Endothelial cell of umbilical vein (primary cell): ENCODE data around the gene ESPN. TPM values are rescaled to one million over a fixed set of nuclear protein-coding genes. Genes with fewer than 3 reads are reported as not detected.

Experiments
- BruUV-seq: library from RNA; stranded (reverse); fragments of 400-500 nt; replicated peaks from 2 replicates; lab custom pipeline; 2021; lab: Mats Ljungman, UMichigan
- CTCF ChIA-PET: fragments of 300-600, 350-600 bp; sonication (Branson Sonifier 250); formaldehyde crosslinking; loops from one replicate; lab custom pipeline; 2021; ENCODE audit warnings: antibody characterized with exemption, inconsistent platforms; lab: Charles Lee
- POLR2A ChIA-PET: fragments of 300-600, 350-600 bp; sonication (Branson Sonifier 250); formaldehyde crosslinking; loops from one replicate; lab custom pipeline; 2021; ENCODE audit warnings: antibody characterized with exemption, inconsistent platforms; lab: Charles Lee
- DNase-seq: peaks from one replicate; pipeline ENCODE4 v3.0.0-alpha.2; 2011; ENCODE audit warnings: low read depth, low spot score
- FAIRE-seq: peaks from 2 replicates; lab custom pipeline; 2011; peaks lifted over from hg19 to GRCh38; lab: Jason Lieb, UNC
- H2AFZ ChIP-seq: 2 replicates; pipeline ENCODE4 v1.6.0; 2012; ENCODE audit warnings: low read depth, low read length, control low read depth, inconsistent platforms
- H3K27ac ChIP-seq: 2 replicates; pipeline ENCODE4 v1.5.1; 2011; ENCODE audit warnings: low read depth, mild to moderate bottlenecking, control low read depth, low read length, moderate library complexity; ENCODE audit not compliant: insufficient read depth
- H3K27me3 ChIP-seq, 2 experiments: 2 replicates each; pipeline versions ENCODE4 v1.6.0 to v1.6.1; 2011; ENCODE audit warnings: low read length in 2 of 2, mixed read lengths in 1 of 2; ENCODE audit not compliant: control insufficient read depth in 2 of 2, insufficient read depth in 2 of 2
- H3K36me3 ChIP-seq, 2 experiments: 2 replicates in 1 of 2; 3 replicates in 1 of 2; pipeline ENCODE4 v1.5.1; 2011; ENCODE audit warnings: low read length in 2 of 2, mild to moderate bottlenecking in 1 of 2, moderate library complexity in 1 of 2; ENCODE audit not compliant: control insufficient read depth in 2 of 2, insufficient read depth in 2 of 2; ENCODE audit errors: extremely low read depth in 1 of 2
- H3K4me1 ChIP-seq: 3 replicates; pipeline ENCODE4 v1.5.1; 2011; ENCODE audit warnings: mild to moderate bottlenecking, low read length; ENCODE audit not compliant: control insufficient read depth, insufficient read depth; ENCODE audit errors: extremely low read depth
- H3K4me2 ChIP-seq: 2 replicates; pipeline ENCODE4 v1.6.1; 2011; ENCODE audit warnings: low read length, control low read depth, mixed read lengths; ENCODE audit not compliant: insufficient read depth
- H3K4me3 ChIP-seq, 3 experiments: fragments of 200-600 bp in 1 of 3; sonication (generic), shearing (Covaris generic) in 1 of 3; replicated peaks in 1 of 3; 2 replicates each; pipeline ENCODE4 v1.5.1; 2011 to 2016; ENCODE audit warnings: control low read depth in 3 of 3, low read length in 3 of 3, mild to moderate bottlenecking in 2 of 3, inconsistent platforms in 1 of 3, low read depth in 1 of 3, moderate library complexity in 1 of 3; ENCODE audit not compliant: insufficient read depth in 1 of 3
- H3K79me2 ChIP-seq: 2 replicates; pipeline ENCODE4 v1.6.0; 2012; ENCODE audit warnings: low read length, inconsistent platforms; ENCODE audit not compliant: control insufficient read depth, insufficient read depth
- H3K9ac ChIP-seq: replicated peaks from 2 replicates; pipeline ENCODE3; 2011; ENCODE audit warnings: low read length, control low read depth; ENCODE audit not compliant: insufficient read depth; ENCODE audit errors: extremely low read depth
- H3K9me1 ChIP-seq: replicated peaks from 3 replicates; pipeline ENCODE4 v1.6.0; 2011; ENCODE audit warnings: mild to moderate bottlenecking, low read length; ENCODE audit not compliant: control insufficient read depth, insufficient read depth; ENCODE audit errors: extremely low read depth
- H3K9me3 ChIP-seq: replicated peaks from 2 replicates; pipeline ENCODE4 v1.5.1; 2012; ENCODE audit warnings: low read length, inconsistent platforms; ENCODE audit not compliant: control insufficient read depth, insufficient read depth
- H4K20me1 ChIP-seq: replicated peaks from 2 replicates; pipeline ENCODE3; 2011; ENCODE audit warnings: mild to moderate bottlenecking, low read length; ENCODE audit not compliant: control insufficient read depth, insufficient read depth; ENCODE audit errors: extremely low read depth
- CTCF ChIP-seq, 2 donors: IDR thresholded peaks; 1 replicate in 1 of 2; 2 replicates in 1 of 2; pipeline ENCODE4 v1.5.1; 2011; ENCODE audit warnings: low read length in 2 of 2, mild to moderate bottlenecking in 2 of 2, moderate library complexity in 2 of 2, control low read depth in 1 of 2, inconsistent platforms in 1 of 2, low read depth in 1 of 2; ENCODE audit not compliant: insufficient read depth in 1 of 2; ENCODE audit errors: extremely low read depth in 1 of 2
- FOS ChIP-seq: IDR thresholded peaks from 2 replicates; pipeline ENCODE4 v1.6.1; 2011; ENCODE audit warnings: mild to moderate bottlenecking, low read length, moderate library complexity, borderline replicate concordance; ENCODE audit not compliant: insufficient read depth
- MAX ChIP-seq: IDR thresholded peaks from 2 replicates; pipeline ENCODE4 v1.6.1; 2011; ENCODE audit not compliant: insufficient read depth, insufficient read length
- POLR2A ChIP-seq: IDR thresholded peaks from 2 replicates; pipeline ENCODE4 v1.6.1; 2012; ENCODE audit warnings: low read depth, mild to moderate bottlenecking, control low read depth, low read length
- POLR2AphosphoS5 ChIP-seq: IDR thresholded peaks from 2 replicates; pipeline ENCODE4 v1.6.1; 2012; ENCODE audit warnings: low read depth, mild to moderate bottlenecking, control low read depth, low read length, moderate library complexity; ENCODE audit not compliant: insufficient read depth
- dilution Hi-C: fragments of 300-500 bp; cut with MboI; formaldehyde crosslinking; loops from one replicate; pipeline ENCODE4 v1.15.0; 2019; ENCODE audit warnings: low sequenced_read_pairs; ENCODE audit not compliant: extremely low pct_ligation_motif_present
- intact Hi-C: fragments of 100-400 bp; cut with micrococcal nuclease; formaldehyde crosslinking; loops from one replicate; pipeline ENCODE4 v1.10.0; 2022
- polyA plus RNA-seq, 4 experiments: library from polyadenylated mRNA; depleted of rRNA in 3 of 4; stranded (reverse) in 3 of 4; unstranded in 1 of 4; fragments of >200 nt; gene quantifications; 2 replicates each; pipeline versions ENCODE4 v1.2.1 to v1.2.3, GENCODE V29; 2011 to 2012; ENCODE audit warnings: missing spikeins in 1 of 4
- total RNA-seq: library from RNA; stranded (reverse); gene quantifications from 2 replicates; pipeline ENCODE4 v1.2.3, GENCODE V29; 2021

Gene ESPN
- total and polyA plus RNA-seq, 2 donors (not counting 3 experiments of a cell fraction or from before 2014, with no cell fraction given) = 0.54 to 0.71 TPM

- BruUV-seq = no TSS peak
Measured at GRCh38 chr1:6466023-6466422, 41.4 kb downstream of the ESPN start, which contains the start of gene TNFRSF25. TSS of gene TNFRSF25 (minus strand) at chr1:6466173. CDS start at chr1:6466107, 66 bp downstream.

More at GRCh38 chr1:6466023-6466422, 41.4 kb downstream of the ESPN start, which contains the start of gene TNFRSF25:
- no peak for DNase-seq
- Histone ChIP-seq H3K27me3 (no peaks in the 10 kb centered on the region), H3K27ac (no peak within 1 kb of the TSS), H3K4me1 (no peaks in the 10 kb centered on the region), H2AFZ (no peak within 1 kb of the TSS), H3K9me3 (no peaks in the 10 kb centered on the region), H3K79me2 (no peaks in the 10 kb centered on the region), H3K9ac (no peak within 1 kb of the TSS), H4K20me1 (no peaks in the 10 kb centered on the region), H3K36me3 (peaks cover 13 to 50% of the 10 kb centered on the region in 2 experiments), H3K9me1 (no peaks in the 10 kb centered on the region), H3K4me2 (no peak within 1 kb of the TSS), H3K4me3 (no peak within 1 kb of the TSS)
- ChIA-PET CTCF (no interaction called here), POLR2A (no interaction called here)
- FAIRE-seq = no peak
- dilution Hi-C loops = no loop called here
- TF ChIP-seq CTCF (IDR thresholded peaks at IDR 0.05; ENCODE audit: extremely low read depth in 1 of 2, insufficient read depth in 1 of 2, low read depth in 1 of 2, low read length in 2 of 2) (no peak), MAX (no peak), POLR2AphosphoS5 (no peak), FOS (no peak), POLR2A (no peak)
- intact Hi-C loops = no loop called here
